Memory B cell (primary cell): ENCODE data around the gene VSIG8.
"Not testable (repeated sequence)": the region's sequence is repeated elsewhere in the genome, so short reads cannot be mapped to it uniquely, and the experiment has no call there.

Experiments used
- ATAC-seq: fragments of 150-1000 bp; cut with Tn5 transposase; 2 replicates; pipeline ENCODE4 v1.10.0; 2021; ENCODE audit warnings: low read depth, mild to moderate bottlenecking, moderate library complexity
- DNase-seq, 2 donors: peaks; one replicate each; pipeline ENCODE4 v3.0.0; 2022; ENCODE audit warnings: low spot score in 2 of 2
- H3K27ac Mint-ChIP-seq: one replicate; pipeline ENCODE4 v1.8.0; 2022; ENCODE audit warnings: mild to moderate bottlenecking, moderate library complexity, mixed read lengths
- H3K27me3 Mint-ChIP-seq: one replicate; pipeline ENCODE4 v1.8.0; 2022; ENCODE audit warnings: mixed read lengths
- H3K36me3 Mint-ChIP-seq: one replicate; pipeline ENCODE4 v1.8.0; 2022; ENCODE audit warnings: mild to moderate bottlenecking, mixed read lengths
- H3K4me1 Mint-ChIP-seq: one replicate; pipeline ENCODE4 v1.8.0; 2022; ENCODE audit warnings: mixed read lengths
- H3K4me3 Mint-ChIP-seq: one replicate; pipeline ENCODE4 v1.8.0; 2022; ENCODE audit warnings: mild to moderate bottlenecking, moderate library complexity, mixed read lengths
- H3K9me3 Mint-ChIP-seq: one replicate; pipeline ENCODE4 v1.8.0; 2022; ENCODE audit warnings: mixed read lengths

Gene VSIG8, protein sequence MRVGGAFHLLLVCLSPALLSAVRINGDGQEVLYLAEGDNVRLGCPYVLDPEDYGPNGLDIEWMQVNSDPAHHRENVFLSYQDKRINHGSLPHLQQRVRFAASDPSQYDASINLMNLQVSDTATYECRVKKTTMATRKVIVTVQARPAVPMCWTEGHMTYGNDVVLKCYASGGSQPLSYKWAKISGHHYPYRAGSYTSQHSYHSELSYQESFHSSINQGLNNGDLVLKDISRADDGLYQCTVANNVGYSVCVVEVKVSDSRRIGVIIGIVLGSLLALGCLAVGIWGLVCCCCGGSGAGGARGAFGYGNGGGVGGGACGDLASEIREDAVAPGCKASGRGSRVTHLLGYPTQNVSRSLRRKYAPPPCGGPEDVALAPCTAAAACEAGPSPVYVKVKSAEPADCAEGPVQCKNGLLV

DNA sequence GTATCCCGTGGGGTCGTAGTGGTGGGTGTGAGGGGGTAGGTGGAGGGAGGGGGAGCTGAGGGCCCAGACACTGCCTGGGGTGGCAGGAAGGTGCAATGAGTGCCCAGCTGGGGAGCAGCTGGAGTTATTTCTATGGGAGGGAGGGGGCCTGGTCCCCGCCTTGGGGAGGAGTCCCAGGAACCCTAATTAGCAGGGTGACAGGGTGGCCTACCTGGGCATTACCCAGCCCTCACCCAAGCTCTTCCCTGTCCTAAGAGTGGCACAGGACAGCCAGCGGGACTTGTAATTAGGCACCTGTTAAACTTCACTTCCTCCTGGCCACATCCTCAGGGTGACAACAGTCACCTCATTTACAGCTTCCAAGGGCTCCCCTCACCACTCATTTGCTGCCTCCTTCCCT, at the start of gene VSIG8:
TSS of gene VSIG8 (minus strand) at position 101 of the 400 bp plus-strand sequence. CDS start 136 bp downstream, outside the sequence.
- no peak for ATAC-seq
- no peak within 1 kb of the TSS for H3K4me3 Mint-ChIP-seq
- H3K27ac Mint-ChIP-seq = no peak within 1 kb of the TSS
- DNase-seq = no peak
- H3K27me3 Mint-ChIP-seq = peaks cover 8% of the 10 kb centered on the region
- H3K9me3 Mint-ChIP-seq = no peaks in the 10 kb centered on the region
- H3K4me1 Mint-ChIP-seq = no peaks in the 10 kb centered on the region
- H3K36me3 Mint-ChIP-seq = no peaks in the 10 kb centered on the region

DNA sequence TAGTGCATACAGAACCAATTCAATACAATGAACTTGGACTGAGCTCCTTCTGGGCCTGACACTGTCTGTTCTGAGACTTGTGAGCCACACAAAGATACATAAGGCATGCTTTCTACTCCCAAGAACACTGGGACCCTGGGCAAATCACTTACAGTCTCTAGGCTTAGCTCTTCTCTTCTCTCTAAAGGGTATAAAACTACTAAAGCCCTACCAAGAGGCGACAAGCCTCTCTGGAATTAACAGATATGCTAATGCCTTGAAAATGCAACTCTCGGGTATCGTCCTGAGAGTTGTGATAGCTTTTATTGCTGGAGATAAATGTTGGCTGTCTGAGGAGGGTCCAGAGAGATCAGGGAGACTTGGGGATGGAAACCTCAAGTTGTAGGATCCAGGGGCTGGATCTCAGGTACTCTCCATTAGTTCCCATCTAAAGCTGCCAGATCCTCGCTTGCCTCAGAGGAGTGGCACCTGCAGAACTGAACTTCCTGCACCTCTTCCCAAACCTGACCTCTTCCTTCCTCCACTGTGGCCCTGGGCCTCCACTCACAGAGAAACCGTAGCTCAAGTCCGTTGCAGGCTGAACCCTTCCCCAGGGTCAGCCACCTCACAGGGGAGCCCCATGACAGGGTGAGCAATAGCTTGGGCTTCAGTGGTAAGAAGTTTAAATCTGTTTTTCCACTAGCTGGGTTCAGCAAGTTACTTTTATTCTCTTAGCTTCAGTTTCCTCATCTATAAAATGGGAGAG, 49.0 kb upstream of the VSIG8 start:
- peak overlapping the region; percentile 97 for H3K27ac Mint-ChIP-seq
- H3K27me3 Mint-ChIP-seq = no peaks in the 10 kb centered on the region
- H3K36me3 Mint-ChIP-seq = peaks cover 6% of the 10 kb centered on the region
- ATAC-seq (no peak), DNase-seq (no peak)
- peaks cover 41% of the 10 kb centered on the region for H3K4me1 Mint-ChIP-seq
- H3K4me3 Mint-ChIP-seq = no peak overlapping the region
- H3K9me3 Mint-ChIP-seq = no peaks in the 10 kb centered on the region

DNA sequence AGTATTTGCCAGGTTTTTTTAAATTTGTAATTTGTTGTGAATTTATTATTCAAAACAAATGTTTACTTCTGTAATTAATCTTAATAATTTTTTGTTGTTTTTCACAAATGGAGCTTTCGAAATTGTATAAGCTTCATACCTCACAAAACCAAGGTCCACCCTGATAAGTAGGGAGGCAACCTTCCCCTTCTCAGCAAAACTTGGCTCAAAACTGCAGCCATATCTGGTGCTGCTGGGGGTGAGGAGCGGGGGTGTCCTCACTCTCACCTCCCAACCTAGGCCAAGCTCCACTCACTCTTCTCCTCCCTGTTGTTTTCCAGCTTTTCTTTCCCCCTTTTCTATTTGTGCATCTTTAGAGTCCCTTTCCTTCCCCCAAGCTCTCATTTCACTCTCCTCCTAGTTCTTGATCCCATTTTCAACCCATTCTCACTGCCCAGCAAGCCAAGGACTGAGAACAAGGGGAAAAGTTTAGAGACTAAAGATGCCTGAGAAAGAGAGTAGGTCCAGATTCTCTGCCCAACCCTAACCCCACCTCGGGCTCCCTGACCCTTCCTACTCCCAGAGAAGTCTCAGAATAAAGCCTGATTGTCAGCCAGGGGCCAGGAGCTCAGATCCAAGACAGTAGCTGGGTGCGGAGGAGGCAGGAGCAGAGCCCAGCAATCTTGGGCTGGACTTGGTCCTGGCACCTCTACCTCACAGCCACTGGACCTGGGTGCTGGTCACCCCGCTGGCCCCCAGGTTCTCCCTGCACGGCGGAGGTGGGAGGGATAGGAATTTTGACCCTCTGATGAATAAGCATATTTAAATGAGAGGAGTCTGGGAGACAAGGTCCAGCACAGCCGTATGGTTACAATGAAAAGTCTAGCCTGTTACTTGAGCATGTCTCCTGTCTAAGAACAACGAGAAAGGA, 45.8 kb upstream of the VSIG8 start:
- peak overlapping the region; percentile 97 for H3K27ac Mint-ChIP-seq
- no peaks in the 10 kb centered on the region for H3K9me3 Mint-ChIP-seq
- peaks cover 26% of the 10 kb centered on the region for H3K4me1 Mint-ChIP-seq
- H3K4me3 Mint-ChIP-seq = no peak overlapping the region
- ATAC-seq = no peak
- no peak for DNase-seq
- no peaks in the 10 kb centered on the region for H3K27me3 Mint-ChIP-seq
- H3K36me3 Mint-ChIP-seq = no peaks in the 10 kb centered on the region

DNA sequence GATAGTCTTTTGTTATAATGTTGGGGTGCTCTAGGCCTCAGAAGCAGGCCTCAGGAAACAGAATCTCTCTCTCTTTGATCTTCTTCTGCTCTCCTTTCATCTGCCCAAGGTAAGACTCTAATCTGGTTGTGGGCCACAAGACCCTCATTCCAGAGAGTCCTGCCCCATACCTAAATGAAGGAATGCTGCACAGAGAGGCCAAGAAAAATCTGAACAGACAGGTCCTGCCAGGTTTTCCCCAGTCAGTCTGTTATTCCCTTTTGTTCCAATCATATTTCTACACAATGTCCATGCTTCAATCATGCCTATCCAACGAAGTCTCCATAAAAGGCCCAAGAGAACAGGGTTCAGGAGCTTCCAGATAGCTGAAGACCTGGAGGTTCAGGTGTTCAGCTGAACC, 44.5 kb upstream of the VSIG8 start:
- H3K4me3 Mint-ChIP-seq = no peak overlapping the region

DNA sequence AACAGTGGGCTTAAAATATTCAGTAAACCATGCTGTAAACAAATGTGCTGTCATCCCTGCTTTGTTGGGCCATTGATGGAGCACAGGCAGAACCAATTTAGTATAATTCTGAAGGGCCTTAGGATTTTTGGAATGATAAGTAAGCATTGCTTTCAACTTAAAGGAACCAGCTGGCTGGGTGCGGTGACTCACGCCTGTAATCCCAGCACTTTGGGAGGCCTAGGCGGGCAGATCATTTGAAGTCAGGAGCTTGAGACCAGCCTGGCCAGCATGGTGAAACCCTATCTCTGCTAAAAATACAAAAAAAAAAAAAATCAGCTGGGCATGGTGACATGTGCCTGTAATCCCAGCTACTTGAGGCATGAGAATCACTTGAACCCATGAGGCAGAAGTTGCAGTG, 41.6 kb upstream of the VSIG8 start:
- ATAC-seq, H3K4me1 Mint-ChIP-seq, H3K4me3 Mint-ChIP-seq, H3K36me3 Mint-ChIP-seq, H3K27me3 Mint-ChIP-seq, H3K9me3 Mint-ChIP-seq, H3K27ac Mint-ChIP-seq, DNase-seq: not testable (repeated sequence)

More for the DNA sequence above, 44.5 kb upstream of the VSIG8 start:
- Mint-ChIP-seq H3K36me3 (no peaks in the 10 kb centered on the region), H3K27ac (peak overlapping the region; percentile 60), H3K4me1 (peaks cover 20% of the 10 kb centered on the region), H3K9me3 (no peaks in the 10 kb centered on the region), H3K27me3 (no peaks in the 10 kb centered on the region)
- DNase-seq = no peak
- ATAC-seq = no peak

DNA sequence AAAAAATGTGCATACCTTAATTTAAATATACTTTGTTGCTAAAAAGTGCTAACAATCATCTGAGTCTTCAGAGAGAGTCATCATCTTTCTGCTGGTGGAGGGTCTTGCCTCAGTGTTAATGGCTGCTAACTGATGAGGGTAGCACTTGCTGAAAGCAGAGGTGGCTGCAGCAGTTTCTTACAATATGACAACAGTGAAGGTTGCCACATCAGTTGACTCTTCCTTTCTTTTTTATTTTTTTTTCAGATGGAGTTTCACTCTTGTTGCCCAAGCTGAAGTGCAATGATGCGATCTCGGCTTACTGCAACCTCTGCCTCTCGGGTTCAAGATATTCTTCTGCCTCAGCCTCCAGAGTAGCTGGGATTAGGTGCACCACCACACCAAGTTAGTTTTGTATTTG, 40.1 kb upstream of the VSIG8 start:
- no peaks in the 10 kb centered on the region for H3K9me3 Mint-ChIP-seq
- DNase-seq = no peak
- no peaks in the 10 kb centered on the region for H3K36me3 Mint-ChIP-seq
- H3K27ac Mint-ChIP-seq = no peak overlapping the region
- ATAC-seq = no peak
- peaks cover 11% of the 10 kb centered on the region for H3K4me1 Mint-ChIP-seq
- H3K27me3 Mint-ChIP-seq = no peaks in the 10 kb centered on the region
- H3K4me3 Mint-ChIP-seq = no peak overlapping the region

DNA sequence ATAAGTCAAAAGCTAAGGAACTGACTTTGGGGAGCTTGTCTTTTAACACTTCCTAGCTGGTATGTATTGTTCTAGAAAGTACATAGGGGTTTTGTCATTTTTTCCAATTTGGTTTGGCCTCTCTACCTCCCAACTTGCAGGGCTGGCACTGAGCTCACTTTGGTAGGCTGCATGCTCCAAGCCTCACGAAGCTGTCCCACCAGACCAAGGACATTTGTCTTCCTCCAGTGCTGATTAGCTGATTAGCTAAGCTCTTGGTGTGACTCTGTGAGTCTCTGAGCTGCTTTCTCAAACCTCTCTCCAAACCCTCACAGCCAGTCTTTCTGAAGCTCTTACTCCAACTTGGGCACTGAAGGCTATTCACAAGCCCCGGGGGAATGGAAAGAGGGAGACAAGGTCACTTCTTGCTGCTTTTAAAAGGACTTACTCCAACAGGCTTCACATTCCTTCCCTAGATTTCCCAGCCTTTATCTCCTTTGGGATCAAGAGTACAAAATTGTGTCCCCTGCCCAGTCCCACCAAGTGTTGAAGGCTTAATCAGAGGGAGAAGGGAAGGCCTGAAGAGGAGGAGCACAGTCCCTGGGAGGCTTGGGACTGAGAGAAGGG, 38.4 kb upstream of the VSIG8 start:
- no peak overlapping the region for H3K4me3 Mint-ChIP-seq
- H3K27me3 Mint-ChIP-seq = no peaks in the 10 kb centered on the region
- no peak overlapping the region for H3K27ac Mint-ChIP-seq
- DNase-seq (no peak), ATAC-seq (no peak)
- H3K4me1 Mint-ChIP-seq = peaks cover 11% of the 10 kb centered on the region
- no peaks in the 10 kb centered on the region for H3K9me3 Mint-ChIP-seq
- no peaks in the 10 kb centered on the region for H3K36me3 Mint-ChIP-seq

DNA sequence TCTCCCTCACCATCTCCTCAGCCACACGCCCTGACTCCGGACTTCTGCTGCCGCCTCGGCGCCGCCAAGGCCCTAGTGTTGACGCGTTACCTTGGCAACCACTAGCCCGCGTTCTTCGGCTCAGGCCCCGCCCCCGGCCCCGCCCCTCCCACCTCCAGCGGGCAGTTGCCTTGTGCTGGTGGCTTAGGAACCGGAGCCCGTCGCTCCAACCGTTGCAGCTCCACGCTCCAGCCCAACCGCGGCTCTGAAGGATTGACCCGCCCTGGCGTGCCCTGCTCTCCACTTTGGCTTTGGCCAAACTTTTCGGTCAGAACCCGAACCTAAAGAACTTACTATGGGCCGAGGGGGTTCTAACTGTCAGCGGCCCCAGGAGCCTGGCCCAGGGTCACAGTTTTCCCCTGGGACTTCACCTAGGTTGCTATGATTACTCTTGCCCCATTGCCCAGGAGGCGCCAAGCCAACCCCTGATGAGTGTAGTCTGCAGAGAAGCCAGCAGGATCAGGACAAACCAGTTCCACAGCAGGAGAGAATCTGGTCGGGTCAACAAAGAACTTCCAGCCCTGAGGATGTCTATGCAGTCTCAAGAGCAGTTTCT, 37.7 kb upstream of the VSIG8 start, which contains the start of gene CFAP45:
TSS of gene CFAP45 (minus strand) at position 80 of the 595 bp plus-strand sequence. CDS start at position 13, 67 bp downstream.
- H3K36me3 Mint-ChIP-seq = no peaks in the 10 kb centered on the region
- no peaks in the 10 kb centered on the region for H3K27me3 Mint-ChIP-seq
- DNase-seq (no peak), ATAC-seq (peak; percentile 62)
- H3K9me3 Mint-ChIP-seq = no peaks in the 10 kb centered on the region
- peak within 1 kb of the TSS; percentile 93 for H3K27ac Mint-ChIP-seq
- H3K4me3 Mint-ChIP-seq = peak within 1 kb of the TSS; percentile 6
- H3K4me1 Mint-ChIP-seq = peaks cover 11% of the 10 kb centered on the region

DNA sequence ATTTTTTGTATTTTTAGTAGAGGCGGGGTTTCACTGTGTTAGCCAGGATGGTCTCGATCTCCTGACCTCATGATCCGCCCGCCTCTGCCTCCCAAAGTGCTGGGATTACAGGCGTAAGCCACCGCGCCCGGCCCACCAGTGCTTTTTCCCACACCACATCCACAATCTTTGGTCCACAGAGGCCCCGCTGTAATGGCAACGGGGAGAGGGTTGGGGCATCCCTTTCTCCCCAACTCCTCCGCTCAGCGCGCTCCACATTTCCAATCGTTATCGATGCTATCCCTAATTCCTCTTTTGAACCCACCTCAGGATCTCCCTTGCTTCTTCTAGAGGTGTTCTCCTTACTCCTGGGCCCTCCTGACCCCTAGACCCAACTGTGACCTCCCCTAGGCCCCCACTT, 37.2 kb upstream of the VSIG8 start:
- Mint-ChIP-seq H3K27ac (peak overlapping the region; percentile 93), H3K4me1 (peaks cover 11% of the 10 kb centered on the region)
- not testable (repeated sequence) for H3K36me3 Mint-ChIP-seq, H3K27me3 Mint-ChIP-seq, DNase-seq, ATAC-seq, H3K9me3 Mint-ChIP-seq, H3K4me3 Mint-ChIP-seq

DNA sequence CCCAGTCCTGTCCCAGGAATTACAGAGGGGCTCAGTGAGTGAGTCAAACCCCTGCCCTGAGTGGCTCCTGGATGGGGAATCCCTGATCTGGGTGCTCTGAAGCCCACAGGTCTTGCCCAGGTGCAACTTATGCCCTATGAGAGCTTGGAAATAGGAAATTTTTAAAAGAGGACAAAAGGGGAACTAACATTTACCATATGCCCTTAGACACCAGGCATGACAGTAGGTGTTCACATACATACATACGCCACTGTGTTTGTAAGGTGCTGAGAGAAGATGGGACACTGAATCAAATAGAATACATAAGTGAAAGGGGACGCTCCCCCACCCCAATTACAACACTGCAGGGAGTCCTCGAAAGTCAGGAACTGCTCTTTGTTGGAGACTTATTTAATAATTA, 36.1 kb upstream of the VSIG8 start:
- Mint-ChIP-seq H3K4me1 (peaks cover 11% of the 10 kb centered on the region), H3K27ac (peak overlapping the region; percentile 36), H3K4me3 (no peak overlapping the region)

DNA sequence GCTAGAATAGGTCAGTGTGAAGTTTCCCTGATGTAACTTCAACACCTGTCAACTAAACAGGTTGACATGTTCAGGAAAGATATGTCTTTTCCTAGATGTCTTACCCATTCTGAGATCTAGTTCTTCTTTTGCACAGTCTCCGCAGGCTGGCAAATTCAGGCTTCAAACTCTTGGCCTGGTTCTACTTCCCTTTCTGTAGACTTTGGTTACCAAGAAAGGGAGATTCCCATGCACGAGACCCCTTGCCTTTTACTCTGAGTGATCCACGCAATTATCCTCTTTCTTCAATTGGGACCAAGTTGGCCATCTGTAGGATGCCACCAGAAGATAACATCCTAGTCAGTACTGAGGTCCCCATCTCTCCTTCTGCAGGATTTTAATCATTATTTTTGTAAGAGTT, 35.5 kb upstream of the VSIG8 start:
- no peaks in the 10 kb centered on the region for H3K9me3 Mint-ChIP-seq
- DNase-seq (no peak), ATAC-seq (peak; percentile 61)
- no peaks in the 10 kb centered on the region for H3K27me3 Mint-ChIP-seq
- H3K36me3 Mint-ChIP-seq = no peaks in the 10 kb centered on the region
- H3K4me3 Mint-ChIP-seq = no peak overlapping the region
- H3K4me1 Mint-ChIP-seq = peaks cover 13% of the 10 kb centered on the region
- peak overlapping the region; percentile 36 for H3K27ac Mint-ChIP-seq

More for the DNA sequence above, 36.1 kb upstream of the VSIG8 start:
- Mint-ChIP-seq H3K9me3 (no peaks in the 10 kb centered on the region), H3K36me3 (no peaks in the 10 kb centered on the region), H3K27me3 (no peaks in the 10 kb centered on the region)
- ATAC-seq (peak; percentile 74), DNase-seq (no peak)

DNA sequence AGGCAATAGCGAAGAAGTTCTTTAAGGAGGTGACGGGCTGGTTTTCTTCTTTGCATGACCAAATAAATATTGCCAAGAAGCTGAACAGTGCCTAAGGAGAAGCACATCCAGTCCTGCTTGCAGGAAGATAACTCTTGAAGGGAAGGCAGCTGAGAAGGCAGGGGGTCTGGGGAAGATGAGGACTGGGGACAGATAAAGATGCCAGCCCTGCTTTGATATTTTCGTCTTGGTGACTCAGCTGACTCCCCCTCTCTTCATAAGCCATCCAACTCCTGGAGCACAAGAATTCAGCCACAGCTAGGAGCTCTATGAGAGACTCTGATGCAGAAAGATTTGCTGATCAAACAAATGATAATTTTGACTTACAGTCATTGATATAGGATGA, 34.1 kb upstream of the VSIG8 start:
- H3K4me3 Mint-ChIP-seq = no peak overlapping the region
- peaks cover 16% of the 10 kb centered on the region for H3K4me1 Mint-ChIP-seq
- no peaks in the 10 kb centered on the region for H3K36me3 Mint-ChIP-seq
- H3K27ac Mint-ChIP-seq = no peak overlapping the region
- H3K27me3 Mint-ChIP-seq = no peaks in the 10 kb centered on the region
- H3K9me3 Mint-ChIP-seq = no peaks in the 10 kb centered on the region
- no peak for DNase-seq
- ATAC-seq = no peak

DNA sequence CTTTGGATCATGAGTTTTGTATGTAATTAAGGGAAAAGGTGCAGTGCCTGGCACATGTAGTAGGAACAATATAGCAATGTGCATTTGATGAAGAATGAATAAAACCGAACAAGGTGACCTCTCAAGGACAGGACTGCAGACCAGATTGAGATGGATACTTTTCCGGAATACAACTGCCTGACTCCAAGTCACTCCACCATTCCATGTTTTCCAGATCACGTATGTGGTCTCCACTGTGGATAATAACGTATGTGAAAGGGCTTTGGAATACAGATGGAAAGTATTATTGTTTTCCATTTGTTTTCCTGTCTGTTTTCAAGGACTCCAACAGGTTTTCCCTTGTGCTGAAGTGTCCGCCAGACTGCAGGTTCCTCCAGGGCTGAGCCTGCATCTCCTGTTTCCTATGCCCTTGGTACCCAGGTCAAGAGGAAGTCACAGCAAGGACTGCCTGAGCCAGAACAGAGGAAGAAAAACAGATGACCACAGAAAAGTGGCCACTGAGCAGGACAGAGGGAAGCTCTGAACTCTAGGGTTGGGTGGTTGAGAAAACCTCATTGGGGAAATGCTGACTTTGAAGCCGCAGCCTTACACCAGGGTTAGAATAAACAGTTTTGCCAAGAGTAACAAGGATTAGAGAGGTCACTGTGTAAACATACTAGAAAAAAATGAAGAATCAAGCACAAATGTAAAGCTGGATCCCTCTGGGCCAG, 33.5 kb upstream of the VSIG8 start:
- DNase-seq (no peak), ATAC-seq (no peak)
- Mint-ChIP-seq H3K9me3 (no peaks in the 10 kb centered on the region), H3K4me1 (peaks cover 17% of the 10 kb centered on the region), H3K27me3 (no peaks in the 10 kb centered on the region), H3K36me3 (no peaks in the 10 kb centered on the region), H3K27ac (no peak overlapping the region), H3K4me3 (no peak overlapping the region)
